Measurements from ENCODE around the gene ZNF646.

Gene ZNF646

DNA sequence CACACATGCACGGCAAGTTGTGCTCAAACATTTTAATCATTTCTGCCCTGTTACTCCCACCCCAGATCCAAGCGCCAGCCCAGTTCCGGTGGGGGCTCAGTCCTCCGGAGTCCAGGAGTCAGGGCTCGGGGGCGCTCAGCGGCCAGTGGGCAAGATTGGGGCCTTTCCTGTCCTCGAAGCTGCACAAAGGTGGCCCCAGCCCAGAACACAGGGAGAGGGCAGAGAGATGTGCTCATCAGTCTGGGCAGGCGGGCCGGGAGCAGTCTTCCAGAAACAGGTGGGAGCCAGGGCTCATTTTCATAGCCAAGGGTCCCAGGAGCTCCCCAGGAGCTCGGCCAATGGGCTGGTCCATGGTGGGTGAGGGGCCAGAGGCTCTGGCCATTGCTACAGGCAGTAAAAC is 57.2 kb downstream of the ZNF646 start:
- Histone ChIP-seq H4K20me1 (ENCODE audit: insufficient read depth, low read length) (no peaks in the 10 kb centered on the region), H3K4me2 (ENCODE audit: low read length) (no peak overlapping the region), H3K4me3 (ENCODE audit: low read length) (no peak overlapping the region), H3K4me1 (ENCODE audit: low read length) (no peaks in the 10 kb centered on the region), H3K9me3 (ENCODE audit: insufficient read depth, low read length) (no peaks in the 10 kb centered on the region), H3K27me3 (ENCODE audit: low read depth, low read length) (no peaks in the 10 kb centered on the region), H3K27ac (ENCODE audit: low read length) (no peak overlapping the region), H3K36me3 (replicated peaks; ENCODE audit: low read depth, low read length) (no peaks in the 10 kb centered on the region), H3K79me2 (ENCODE audit: low read length) (no peaks in the 10 kb centered on the region), H3K9ac (ENCODE audit: low read length) (no peak overlapping the region), H2AFZ (ENCODE audit: low read depth, low read length) (no peak overlapping the region)
- TF ChIP-seq EZH2phosphoT487 (IDR thresholded peaks at IDR 0.05; ENCODE audit: low read depth), result no peak
- TF ChIP-seq, protein P1, sequence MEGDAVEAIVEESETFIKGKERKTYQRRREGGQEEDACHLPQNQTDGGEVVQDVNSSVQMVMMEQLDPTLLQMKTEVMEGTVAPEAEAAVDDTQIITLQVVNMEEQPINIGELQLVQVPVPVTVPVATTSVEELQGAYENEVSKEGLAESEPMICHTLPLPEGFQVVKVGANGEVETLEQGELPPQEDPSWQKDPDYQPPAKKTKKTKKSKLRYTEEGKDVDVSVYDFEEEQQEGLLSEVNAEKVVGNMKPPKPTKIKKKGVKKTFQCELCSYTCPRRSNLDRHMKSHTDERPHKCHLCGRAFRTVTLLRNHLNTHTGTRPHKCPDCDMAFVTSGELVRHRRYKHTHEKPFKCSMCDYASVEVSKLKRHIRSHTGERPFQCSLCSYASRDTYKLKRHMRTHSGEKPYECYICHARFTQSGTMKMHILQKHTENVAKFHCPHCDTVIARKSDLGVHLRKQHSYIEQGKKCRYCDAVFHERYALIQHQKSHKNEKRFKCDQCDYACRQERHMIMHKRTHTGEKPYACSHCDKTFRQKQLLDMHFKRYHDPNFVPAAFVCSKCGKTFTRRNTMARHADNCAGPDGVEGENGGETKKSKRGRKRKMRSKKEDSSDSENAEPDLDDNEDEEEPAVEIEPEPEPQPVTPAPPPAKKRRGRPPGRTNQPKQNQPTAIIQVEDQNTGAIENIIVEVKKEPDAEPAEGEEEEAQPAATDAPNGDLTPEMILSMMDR (IDR thresholded peaks at IDR 0.05; ENCODE audit: low read depth, low read length), result no peak

DNA sequence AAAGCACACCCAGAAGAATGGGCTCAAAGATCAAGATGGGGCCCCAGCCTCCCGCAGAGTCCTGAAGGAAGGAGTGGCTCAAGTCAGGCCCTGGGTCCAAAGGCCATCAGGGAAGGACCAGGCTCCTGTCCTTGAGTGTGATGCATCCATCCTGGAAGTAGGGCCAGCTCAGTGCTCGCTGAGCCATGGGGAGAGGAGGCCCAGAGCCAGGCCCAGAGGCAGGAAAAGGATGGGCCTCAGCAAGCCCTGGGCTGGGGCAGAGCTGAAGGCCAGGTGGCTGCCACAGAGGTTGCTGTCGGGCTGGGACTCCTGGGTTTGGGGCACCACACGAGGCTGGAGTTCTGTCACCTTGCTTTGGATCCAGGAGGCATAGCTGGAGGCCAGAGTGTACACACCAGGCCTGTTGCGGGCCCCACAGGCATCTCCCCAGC is 57.6 kb downstream of the ZNF646 start:
- no peak overlapping the region for H3K4me3 ChIP-seq (ENCODE audit: low read length)
- H3K27me3 ChIP-seq (ENCODE audit: low read depth, low read length), result no peaks in the 10 kb centered on the region
- no peaks in the 10 kb centered on the region for H3K79me2 ChIP-seq (ENCODE audit: low read length)
- H2AFZ ChIP-seq (ENCODE audit: low read depth, low read length), result no peak overlapping the region
- H3K4me2 ChIP-seq (ENCODE audit: low read length), result no peak overlapping the region
- H3K36me3 ChIP-seq (replicated peaks; ENCODE audit: low read depth, low read length), result no peaks in the 10 kb centered on the region
- H4K20me1 ChIP-seq (ENCODE audit: insufficient read depth, low read length), result no peaks in the 10 kb centered on the region
- no peaks in the 10 kb centered on the region for H3K9me3 ChIP-seq (ENCODE audit: insufficient read depth, low read length)
- TF ChIP-seq EZH2phosphoT487 (IDR thresholded peaks at IDR 0.05; ENCODE audit: low read depth), result no peak
- TF ChIP-seq, protein P1 (IDR thresholded peaks at IDR 0.05; ENCODE audit: low read depth, low read length), result no peak
- H3K9ac ChIP-seq (ENCODE audit: low read length), result no peak overlapping the region
- no peak overlapping the region for H3K27ac ChIP-seq (ENCODE audit: low read length)
- H3K4me1 ChIP-seq (ENCODE audit: low read length), result no peaks in the 10 kb centered on the region

DNA sequence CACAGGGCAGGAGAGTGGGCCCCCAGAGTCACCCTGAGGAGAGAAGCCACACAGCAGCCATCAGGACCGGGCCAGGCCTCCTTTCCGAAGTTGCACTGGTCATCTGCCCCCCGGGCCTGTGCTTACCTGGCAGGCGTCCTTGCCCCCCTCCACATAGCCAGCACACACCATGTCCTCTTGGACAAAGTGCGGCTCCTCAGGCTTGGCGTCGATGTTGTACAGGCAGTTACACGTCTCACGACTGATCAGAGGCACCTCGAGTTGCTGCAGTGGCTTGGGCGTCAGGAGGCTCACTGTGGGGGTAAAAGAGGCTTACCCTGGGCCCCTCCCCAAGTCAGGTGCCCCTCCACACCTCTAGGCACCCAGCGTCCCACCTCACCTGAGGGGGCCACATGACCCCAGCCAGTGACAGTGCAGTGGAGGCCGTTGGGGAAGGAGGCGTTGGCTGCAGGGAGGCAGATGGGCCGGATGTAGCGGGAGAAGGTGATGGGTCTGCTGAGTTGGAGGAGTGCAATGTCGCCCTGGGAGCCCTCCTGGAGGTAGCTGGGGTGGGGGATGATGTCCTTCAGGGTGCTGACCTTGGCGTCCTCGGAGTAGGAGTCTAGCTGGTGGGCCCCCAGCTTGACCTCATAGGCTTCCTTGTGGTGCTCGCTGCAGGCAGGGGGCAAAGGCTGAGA is 58.2 kb downstream of the ZNF646 start:
- H3K27ac ChIP-seq (ENCODE audit: low read length), result no peak overlapping the region
- no peak overlapping the region for H3K4me3 ChIP-seq (ENCODE audit: low read length)
- no peaks in the 10 kb centered on the region for H3K27me3 ChIP-seq (ENCODE audit: low read depth, low read length)
- H3K79me2 ChIP-seq (ENCODE audit: low read length), result no peaks in the 10 kb centered on the region
- H3K9me3 ChIP-seq (ENCODE audit: insufficient read depth, low read length), result no peaks in the 10 kb centered on the region
- TF ChIP-seq, protein P1 (IDR thresholded peaks at IDR 0.05; ENCODE audit: low read depth, low read length), result no peak
- TF ChIP-seq EZH2phosphoT487 (IDR thresholded peaks at IDR 0.05; ENCODE audit: low read depth), result no peak
- no peaks in the 10 kb centered on the region for H3K36me3 ChIP-seq (replicated peaks; ENCODE audit: low read depth, low read length)
- H4K20me1 ChIP-seq (ENCODE audit: insufficient read depth, low read length), result no peaks in the 10 kb centered on the region
- no peak overlapping the region for H2AFZ ChIP-seq (ENCODE audit: low read depth, low read length)
- H3K4me2 ChIP-seq (ENCODE audit: low read length), result no peak overlapping the region
- H3K9ac ChIP-seq (ENCODE audit: low read length), result no peak overlapping the region
- H3K4me1 ChIP-seq (ENCODE audit: low read length), result no peaks in the 10 kb centered on the region

DNA sequence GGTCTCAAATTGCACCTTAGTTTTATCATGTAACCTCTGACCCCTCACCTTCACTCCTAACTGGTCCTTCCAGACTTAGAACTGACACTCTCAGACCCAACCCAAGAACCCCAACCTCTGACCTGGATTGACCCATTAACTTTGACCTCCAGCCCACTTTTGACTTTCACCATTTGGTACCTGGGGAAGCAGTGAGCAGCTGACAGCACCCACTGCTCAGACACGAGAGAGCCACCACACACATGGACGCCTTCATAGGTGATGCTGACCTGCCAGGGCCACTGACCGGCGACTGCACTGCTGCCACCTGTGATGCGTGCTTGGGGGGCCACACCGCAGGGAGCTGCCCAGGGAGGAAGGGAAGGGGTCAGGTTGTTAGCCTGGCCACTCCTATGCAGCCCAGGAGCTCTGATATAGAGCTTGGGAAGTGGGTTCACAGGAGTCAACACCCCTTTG is 58.9 kb downstream of the ZNF646 start:
- Histone ChIP-seq H3K4me3 (ENCODE audit: low read length) (no peak overlapping the region), H3K27me3 (ENCODE audit: low read depth, low read length) (no peaks in the 10 kb centered on the region), H3K4me2 (ENCODE audit: low read length) (no peak overlapping the region), H3K36me3 (replicated peaks; ENCODE audit: low read depth, low read length) (no peaks in the 10 kb centered on the region), H3K27ac (ENCODE audit: low read length) (no peak overlapping the region), H3K9ac (ENCODE audit: low read length) (no peak overlapping the region), H3K9me3 (ENCODE audit: insufficient read depth, low read length) (no peaks in the 10 kb centered on the region), H4K20me1 (ENCODE audit: insufficient read depth, low read length) (no peaks in the 10 kb centered on the region), H3K79me2 (ENCODE audit: low read length) (no peaks in the 10 kb centered on the region), H2AFZ (ENCODE audit: low read depth, low read length) (no peak overlapping the region), H3K4me1 (ENCODE audit: low read length) (no peaks in the 10 kb centered on the region)
- TF ChIP-seq, protein P1 (IDR thresholded peaks at IDR 0.05; ENCODE audit: low read depth, low read length), result no peak
- TF ChIP-seq EZH2phosphoT487 (IDR thresholded peaks at IDR 0.05; ENCODE audit: low read depth), result no peak

Data from OCI-LY3 (cell line).